Esophagus squamous epithelium (tissue), 5 donors: Measurements from ENCODE around the gene SLC9C2. TPM values are rescaled to one million over a fixed set of nuclear protein-coding genes. Genes with fewer than 3 reads are reported as not detected.

ENCODE experiments used
- DNase-seq: peaks from one replicate; lab custom pipeline; 2025; lab: John Stamatoyannopoulos, UW
- H3K27ac ChIP-seq, 4 donors: fragments of 200-600 bp; sonication (generic); one replicate each; pipeline ENCODE4 v1.5.1; 2016 to 2019; ENCODE audit warnings: mild to moderate bottlenecking in 1 of 4
- H3K27me3 ChIP-seq, 4 donors: fragments of 200-600 bp; sonication (generic); 1 replicate in 3 of 4; 2 replicates in 1 of 4; pipeline versions ENCODE4 v1.5.1 to v1.6.0; 2017 to 2021; ENCODE audit warnings: antibody characterized with exemption in 1 of 4
- H3K36me3 ChIP-seq, 3 donors: fragments of 200-600 bp; sonication (generic); one replicate each; pipeline ENCODE4 v1.5.1; 2016 to 2019
- H3K4me1 ChIP-seq, 3 donors: fragments of 200-600 bp; sonication (generic); one replicate each; pipeline ENCODE4 v1.5.1; 2017 to 2019
- H3K4me3 ChIP-seq, 4 donors: fragments of 200-600 bp; sonication (generic); 1 replicate in 3 of 4; 2 replicates in 1 of 4; pipeline ENCODE4 v1.5.1; 2016 to 2019; ENCODE audit warnings: mild to moderate bottlenecking in 2 of 4, moderate library complexity in 1 of 4
- H3K9me3 ChIP-seq, 3 donors: fragments of 200-600 bp; sonication (generic); one replicate each; pipeline ENCODE4 v1.5.1; 2016 to 2019
- CTCF ChIP-seq, 6 experiments: fragments of 450-650 bp in 4 of 6; fragments of 200-600 bp in 2 of 6; sonication (generic) in 2 of 6; IDR thresholded peaks; one replicate each; pipeline ENCODE4 v1.5.1; 2016 to 2019; ENCODE audit warnings: antibody characterized with exemption in 6 of 6, mild to moderate bottlenecking in 4 of 6, moderate library complexity in 4 of 6
- POLR2A ChIP-seq, 4 donors: fragments of 450-650 bp; IDR thresholded peaks; one replicate each; pipeline ENCODE4 v1.6.1; 2017; ENCODE audit warnings: antibody characterized with exemption in 4 of 4, mild to moderate bottlenecking in 4 of 4, moderate library complexity in 3 of 4
- WGBS, 2 donors: methylation state at CpG; one replicate each; pipeline ENCODE4 v1.1.5; 2018; 5-methylcytosine and 5-hydroxymethylcytosine counted together
- intact Hi-C: fragments of 100-400 bp; cut with DNase I; formaldehyde crosslinking; loops from one replicate; pipeline ENCODE4 v1.15.0; 2022
- total RNA-seq, 4 donors: library from RNA; depleted of rRNA; stranded (reverse); fragments of >200 nt; gene quantifications; one replicate each; pipeline ENCODE4 v1.1.0, GENCODE V29; 2016
- donor health status: DM: yes; HTN: yes; CAD: no.

SLC9C2 gene
- total RNA-seq, 4 donors from 2014 or later = not detected

- 67 to 87% methylated on average over 3 to 4 of the region's 4 CpGs for WGBS, 2 donors
- intact Hi-C loops = no loop called here
- no peak overlapping the region for H3K4me3 ChIP-seq
- no peaks in the 10 kb centered on the region for H3K4me1 ChIP-seq
- H3K36me3 ChIP-seq = peaks cover 0 to 43% (median 0%) of the 10 kb centered on the region in 3 donors
- no peaks in the 10 kb centered on the region for H3K27me3 ChIP-seq
- TF ChIP-seq POLR2A (IDR thresholded peaks at IDR 0.05) (no peak), CTCF (IDR thresholded peaks at IDR 0.05) (no peak)
- H3K9me3 ChIP-seq = peaks cover 0 to 8% (median 0%) of the 10 kb centered on the region in 3 donors
- no peak for DNase-seq
- H3K27ac ChIP-seq = no peak overlapping the region
Observed at GRCh38 chr1:173459885-173460284, 143.0 kb downstream of the SLC9C2 start.

- 85 to 88% methylated on average over 3 to 4 of the region's 4 CpGs for WGBS, 2 donors
Observed at GRCh38 chr1:173454966-173455524, 147.8 kb downstream of the SLC9C2 start.

GRCh38 chr1:173453982-173454381 lies 148.9 kb downstream of the SLC9C2 start:
- H3K9me3 ChIP-seq = no peaks in the 10 kb centered on the region
- no peak for DNase-seq
- H3K4me3 ChIP-seq = no peak overlapping the region
- H3K4me1 ChIP-seq = peaks cover 0 to 13% (median 0%) of the 10 kb centered on the region in 3 donors
- no peaks in the 10 kb centered on the region for H3K27me3 ChIP-seq
- no peak for TF ChIP-seq POLR2A (IDR thresholded peaks at IDR 0.05)
- no peak for TF ChIP-seq CTCF (IDR thresholded peaks at IDR 0.05)
- intact Hi-C loops = no loop called here
- no peak overlapping the region for H3K27ac ChIP-seq
- peaks cover 0 to 9% (median 0%) of the 10 kb centered on the region in 3 donors for H3K36me3 ChIP-seq

More at GRCh38 chr1:173454966-173455524, 147.8 kb downstream of the SLC9C2 start:
- no peak for TF ChIP-seq POLR2A (IDR thresholded peaks at IDR 0.05)
- TF ChIP-seq CTCF (IDR thresholded peaks at IDR 0.05) = no peak
- intact Hi-C loops = no loop called here
- H3K9me3 ChIP-seq = no peaks in the 10 kb centered on the region
- no peak for DNase-seq
- H3K36me3 ChIP-seq = peaks cover 0 to 17% (median 0%) of the 10 kb centered on the region in 3 donors
- H3K4me3 ChIP-seq = no peak overlapping the region
- no peak overlapping the region for H3K27ac ChIP-seq
- H3K4me1 ChIP-seq = peaks cover 0 to 7% (median 0%) of the 10 kb centered on the region in 3 donors
- no peaks in the 10 kb centered on the region for H3K27me3 ChIP-seq

- no peak overlapping the region for H3K4me3 ChIP-seq
- intact Hi-C loops = no loop called here
- DNase-seq = no peak
- 15 to 60% methylated on average over 2 of the region's 2 CpGs for WGBS, 2 donors
- H3K27ac ChIP-seq = no peak overlapping the region
- H3K9me3 ChIP-seq = no peaks in the 10 kb centered on the region
- H3K27me3 ChIP-seq = no peaks in the 10 kb centered on the region
- H3K36me3 ChIP-seq = peaks cover 0 to 9% (median 0%) of the 10 kb centered on the region in 3 donors
- no peak for TF ChIP-seq POLR2A (IDR thresholded peaks at IDR 0.05)
- no peak for TF ChIP-seq CTCF (IDR thresholded peaks at IDR 0.05)
- peaks cover 0 to 13% (median 0%) of the 10 kb centered on the region in 3 donors for H3K4me1 ChIP-seq
Observed at GRCh38 chr1:173451981-173452380, 150.9 kb downstream of the SLC9C2 start.

Other genes starting within 250 kb of the SLC9C2 start
- 100 to 1,000 TPM; 141 to 247 (median 175) TPM for gene PRDX6, start 125.7 kb downstream of the SLC9C2 start, total RNA-seq
- not detected for gene TEX50, start 32.3 kb upstream of the SLC9C2 start, total RNA-seq
- not detected for gene ANKRD45, start 66.8 kb upstream of the SLC9C2 start, total RNA-seq
- gene KLHL20, start 111.9 kb upstream of the SLC9C2 start, total RNA-seq = 10 to 100 TPM; 11.8 to 33.0 (median 24.0) TPM
- gene DARS2, start 221.6 kb upstream of the SLC9C2 start, total RNA-seq = 10 to 100 TPM in 2 of 4 donors, 1 to 10 TPM in 2; 6.6 to 14.7 (median 9.9) TPM
- gene CENPL, start 221.8 kb upstream of the SLC9C2 start, total RNA-seq = 10 to 100 TPM in 1 of 4 donors, 1 to 10 TPM in 3; 3.6 to 18.2 (median 7.5) TPM